MM.1S (cell line): ENCODE measurements around the gene C1QTNF6.

Experiments
- CTCF ChIP-seq: fragments of 300-600 bp; sonication (generic); IDR thresholded peaks from 2 replicates; pipeline ENCODE4 v1.5.1; 2016; ENCODE audit warnings: antibody characterized with exemption, low read length, mixed read lengths
- EZH2 ChIP-seq: fragments of 300-600 bp; sonication (generic); optimal IDR thresholded peaks from 2 replicates; pipeline ENCODE3; 2017; ENCODE audit warnings: low read depth, mild to moderate bottlenecking, antibody characterized with exemption, low read length, mixed read lengths
- EZH2phosphoT487 ChIP-seq: fragments of 300-600 bp; sonication (generic); IDR thresholded peaks from 2 replicates; pipeline ENCODE4 v1.6.1; 2018; ENCODE audit warnings: antibody characterized with exemption, low read length

GRCh38 chr22:37181681-37182080 lies 6.4 kb downstream of the C1QTNF6 start:
- TF ChIP-seq CTCF, result no peak
- TF ChIP-seq EZH2, result no peak
- no peak for TF ChIP-seq EZH2phosphoT487
